Fibroblast of lung (primary cell): ENCODE data around the gene SMC1B. TPM values are rescaled to one million over a fixed set of nuclear protein-coding genes. Genes with fewer than 3 reads are reported as not detected.

Experiments used
- DNase-seq, 2 donors: peaks; one replicate each; pipeline versions ENCODE4 v3.0.0 to v3.0.0-alpha.2; 2010; ENCODE audit warnings: low read depth in 2 of 2
- H2AFZ ChIP-seq: 2 replicates; pipeline ENCODE4 v1.5.1; 2012; ENCODE audit warnings: low read length, control low read depth, inconsistent platforms
- H3K27ac ChIP-seq: 2 replicates; pipeline ENCODE4 v1.5.1; 2011; ENCODE audit warnings: low read length, control low read depth; ENCODE audit not compliant: insufficient read depth
- H3K27me3 ChIP-seq: 2 replicates; pipeline ENCODE4 v1.5.1; 2011; ENCODE audit warnings: mild to moderate bottlenecking, low read length; ENCODE audit not compliant: control insufficient read depth, insufficient read depth
- H3K36me3 ChIP-seq: 2 replicates; pipeline ENCODE4 v1.5.1; 2011; ENCODE audit warnings: low read length; ENCODE audit not compliant: control insufficient read depth, insufficient read depth
- H3K4me1 ChIP-seq: 2 replicates; pipeline ENCODE4 v1.5.1; 2011; ENCODE audit warnings: low read length; ENCODE audit not compliant: control insufficient read depth, insufficient read depth; ENCODE audit errors: extremely low read depth
- H3K4me2 ChIP-seq: 2 replicates; pipeline ENCODE4 v1.5.1; 2011; ENCODE audit warnings: low read length, control low read depth; ENCODE audit not compliant: insufficient read depth; ENCODE audit errors: extremely low read depth
- H3K4me3 ChIP-seq, 4 experiments: fragments of 200-600 bp in 1 of 4; sonication (generic) in 1 of 4; replicated peaks in 1 of 4; 2 replicates each; pipeline ENCODE4 v1.5.1; 2011 to 2016; ENCODE audit warnings: low read length in 4 of 4, low read depth in 3 of 4, mild to moderate bottlenecking in 3 of 4, control low read depth in 2 of 4, inconsistent platforms in 1 of 4, mixed read lengths in 1 of 4; ENCODE audit not compliant: insufficient read depth in 1 of 4; ENCODE audit errors: control extremely low read depth in 1 of 4
- H3K79me2 ChIP-seq: 2 replicates; pipeline ENCODE4 v1.5.1; 2012; ENCODE audit warnings: mild to moderate bottlenecking, low read length, inconsistent platforms; ENCODE audit not compliant: control insufficient read depth, insufficient read depth
- H3K9ac ChIP-seq: 2 replicates; pipeline ENCODE4 v1.5.1; 2011; ENCODE audit warnings: mild to moderate bottlenecking, low read length, control low read depth; ENCODE audit not compliant: insufficient read depth
- H3K9me3 ChIP-seq: 2 replicates; pipeline ENCODE4 v1.5.1; 2012; ENCODE audit warnings: low read depth, low read length; ENCODE audit not compliant: control insufficient read depth, insufficient read depth
- H4K20me1 ChIP-seq: 2 replicates; pipeline ENCODE4 v1.5.1; 2011; ENCODE audit warnings: low read length; ENCODE audit not compliant: control insufficient read depth, insufficient read depth; ENCODE audit errors: extremely low read depth
- CTCF ChIP-seq, 2 donors: IDR thresholded peaks in 1 of 2; conservative IDR thresholded peaks in 1 of 2; 1 replicate in 1 of 2; 2 replicates in 1 of 2; pipeline ENCODE4 v1.5.1; 2011 to 2012; ENCODE audit warnings: low read length in 2 of 2, control low read depth in 1 of 2, inconsistent platforms in 1 of 2, low read depth in 1 of 2, mild to moderate bottlenecking in 1 of 2
- EZH2 ChIP-seq: IDR thresholded peaks from 2 replicates; pipeline ENCODE4 v1.5.1; 2012; ENCODE audit warnings: low read length, control low read depth, mild to moderate bottlenecking; ENCODE audit errors: missing control alignments
- polyA plus RNA-seq, 2 donors: library from polyadenylated mRNA; depleted of rRNA in 1 of 2; stranded (reverse) in 1 of 2; unstranded in 1 of 2; fragments of >200 nt; gene quantifications; 2 replicates each; pipeline ENCODE4 v1.2.1, GENCODE V29; 2011 to 2012; ENCODE audit warnings: missing spikeins in 1 of 2
- total RNA-seq: library from RNA; depleted of rRNA; stranded (reverse); fragments of >200 nt; gene quantifications from 2 replicates; pipeline ENCODE4 v1.2.1, GENCODE V29; 2014

Gene SMC1B
- total and polyA plus RNA-seq, 2 donors (not counting 1 experiment from before 2014, with no cell fraction given), result not detected

GRCh38 chr22:45312856-45313255 is 100.5 kb downstream of the SMC1B start:
- peaks cover 10% of the 10 kb centered on the region for H3K79me2 ChIP-seq

GRCh38 chr22:45312415-45312814 is 101.0 kb downstream of the SMC1B start:
- Histone ChIP-seq H3K79me2 (peaks cover 10% of the 10 kb centered on the region), H2AFZ (no peak overlapping the region), H3K27me3 (no peaks in the 10 kb centered on the region), H3K4me2 (no peak overlapping the region), H3K36me3 (no peaks in the 10 kb centered on the region), H3K4me3 (no peak overlapping the region), H4K20me1 (no peaks in the 10 kb centered on the region), H3K27ac (no peak overlapping the region), H3K9ac (no peak overlapping the region), H3K4me1 (peaks cover 4% of the 10 kb centered on the region), H3K9me3 (no peaks in the 10 kb centered on the region)
- DNase-seq, result no peak
- TF ChIP-seq CTCF (conservative IDR thresholded peaks at IDR 0.05 in 1 of 2, IDR thresholded peaks at IDR 0.05 in 1 of 2; ENCODE audit: low read depth in 1 of 2, low read length in 2 of 2) (no peak), EZH2 (no peak)

More at GRCh38 chr22:45312856-45313255, 100.5 kb downstream of the SMC1B start:
- Histone ChIP-seq H3K36me3 (no peaks in the 10 kb centered on the region), H4K20me1 (no peaks in the 10 kb centered on the region), H2AFZ (no peak overlapping the region), H3K4me3 (no peak overlapping the region), H3K4me2 (no peak overlapping the region), H3K27me3 (no peaks in the 10 kb centered on the region), H3K9me3 (no peaks in the 10 kb centered on the region), H3K9ac (no peak overlapping the region), H3K27ac (no peak overlapping the region), H3K4me1 (peaks cover 6% of the 10 kb centered on the region)
- no peak for DNase-seq
- TF ChIP-seq EZH2, result no peak
- no peak for TF ChIP-seq CTCF (conservative IDR thresholded peaks at IDR 0.05 in 1 of 2, IDR thresholded peaks at IDR 0.05 in 1 of 2; ENCODE audit: low read depth in 1 of 2, low read length in 2 of 2)

GRCh38 chr22:45310977-45311531 is 102.3 kb downstream of the SMC1B start:
- Histone ChIP-seq H2AFZ (no peak overlapping the region), H3K9me3 (no peaks in the 10 kb centered on the region), H3K79me2 (peaks cover 10% of the 10 kb centered on the region), H3K4me1 (peaks cover 4% of the 10 kb centered on the region), H3K27me3 (no peaks in the 10 kb centered on the region), H3K9ac (peak overlapping the region; percentile 20), H4K20me1 (no peaks in the 10 kb centered on the region), H3K36me3 (no peaks in the 10 kb centered on the region), H3K27ac (no peak overlapping the region), H3K4me3 (peak overlapping the region; percentile 71 to 86 (median 80)), H3K4me2 (peak overlapping the region; percentile 88)
- no peak for TF ChIP-seq CTCF (conservative IDR thresholded peaks at IDR 0.05 in 1 of 2, IDR thresholded peaks at IDR 0.05 in 1 of 2; ENCODE audit: low read depth in 1 of 2, low read length in 2 of 2)
- TF ChIP-seq EZH2, result no peak
- no peak for DNase-seq
